IMR-90 (cell line): Measurements from ENCODE around the gene ERGIC2. TPM values are rescaled to one million over a fixed set of nuclear protein-coding genes. Genes with fewer than 3 reads are reported as not detected.

Experiments
- ATAC-seq: fragments of 200-7000 bp; cut with Tn5 transposase; 2 replicates; pipeline ENCODE4 v1.9.1; 2020; ENCODE audit warnings: low read depth, mild to moderate bottlenecking, moderate library complexity
- BruUV-seq: library from RNA; stranded (reverse); fragments of 400-500 nt; replicated peaks from 2 replicates; lab custom pipeline; 2021; lab: Mats Ljungman, UMichigan
- CTCF ChIA-PET: fragments of 300-600 bp; formaldehyde crosslinking; extraction: SDS; loops from one replicate; lab custom pipeline; 2021; ENCODE audit warnings: antibody characterized with exemption; lab: Yijun Ruan, JAX
- POLR2A ChIA-PET: fragments of 300-600 bp; sonication (Branson Sonifier 250); formaldehyde crosslinking; loops from one replicate; lab custom pipeline; 2022; ENCODE audit warnings: antibody characterized with exemption; ENCODE audit not compliant: unreplicated experiment; lab: Charles Lee
- DNase-seq: peaks from one replicate; pipeline ENCODE4 v3.0.0; 2013
- H2AFZ ChIP-seq: replicated peaks from 2 replicates; pipeline ENCODE3; 2013; ENCODE audit warnings: low read length, mild to moderate bottlenecking; ENCODE audit not compliant: poor library complexity
- H2AK5ac ChIP-seq: 2 replicates; pipeline ENCODE4 v1.6.1; 2013; ENCODE audit warnings: low read depth, low read length, inconsistent platforms
- H2AK9ac ChIP-seq: replicated peaks from 2 replicates; pipeline ENCODE3; 2013; ENCODE audit warnings: mild to moderate bottlenecking, low read depth, low read length, moderate library complexity; ENCODE audit not compliant: poor library complexity
- H2BK120ac ChIP-seq: 2 replicates; pipeline ENCODE4 v1.6.1; 2013; ENCODE audit warnings: low read depth, low read length, inconsistent platforms
- H2BK15ac ChIP-seq: 3 replicates; pipeline ENCODE4 v1.6.1; 2013; ENCODE audit warnings: low read depth, low read length, inconsistent platforms
- H2BK20ac ChIP-seq: 2 replicates; pipeline ENCODE4 v1.6.1; 2013; ENCODE audit warnings: low read depth, mild to moderate bottlenecking, inconsistent platforms, low read length, moderate library complexity
- H2BK5ac ChIP-seq: 2 replicates; pipeline ENCODE4 v1.6.1; 2013; ENCODE audit warnings: mild to moderate bottlenecking, low read depth, low read length, inconsistent platforms; ENCODE audit not compliant: poor library complexity, severe bottlenecking
- H3K14ac ChIP-seq: replicated peaks from 2 replicates; pipeline ENCODE4 v1.6.1; 2013; ENCODE audit warnings: low read depth, low read length, inconsistent platforms
- H3K18ac ChIP-seq: 2 replicates; pipeline ENCODE4 v1.6.1; 2013; ENCODE audit warnings: low read depth, low read length, control low read depth
- H3K23ac ChIP-seq: 2 replicates; pipeline ENCODE4 v1.6.1; 2013; ENCODE audit warnings: low read depth, low read length, inconsistent platforms
- H3K27ac ChIP-seq: 2 replicates; pipeline ENCODE4 v1.5.1; 2013; ENCODE audit warnings: mild to moderate bottlenecking, control low read depth, low read length; ENCODE audit not compliant: insufficient read depth
- H3K27me3 ChIP-seq: 2 replicates; pipeline ENCODE4 v1.6.1; 2013; ENCODE audit warnings: low read length; ENCODE audit not compliant: control insufficient read depth, insufficient read depth
- H3K36me3 ChIP-seq: 2 replicates; pipeline ENCODE4 v1.6.1; 2013; ENCODE audit warnings: low read length, mixed read lengths; ENCODE audit not compliant: control insufficient read depth, insufficient read depth
- H3K4ac ChIP-seq: 2 replicates; pipeline ENCODE4 v1.6.1; 2013; ENCODE audit warnings: low read depth, low read length, inconsistent platforms
- H3K4me1 ChIP-seq: 2 replicates; pipeline ENCODE4 v1.6.1; 2013; ENCODE audit warnings: low read length, mixed read lengths; ENCODE audit not compliant: control insufficient read depth, insufficient read depth
- H3K4me2 ChIP-seq: 2 replicates; pipeline ENCODE4 v1.6.1; 2013; ENCODE audit warnings: low read depth, mild to moderate bottlenecking, control low read depth, low read length, moderate library complexity
- H3K4me3 ChIP-seq: 2 replicates; pipeline ENCODE4 v1.5.1; 2013; ENCODE audit warnings: low read depth, mild to moderate bottlenecking, control low read depth, low read length, moderate library complexity; ENCODE audit not compliant: insufficient read depth
- H3K56ac ChIP-seq: 2 replicates; pipeline ENCODE4 v1.6.1; 2013; ENCODE audit warnings: low read length, inconsistent platforms; ENCODE audit not compliant: insufficient read depth; ENCODE audit errors: extremely low read depth
- H3K79me1 ChIP-seq, 2 experiments: 2 replicates each; pipeline ENCODE4 v1.6.1; 2013; ENCODE audit warnings: low read length in 2 of 2, inconsistent platforms in 1 of 2, low read depth in 1 of 2
- H3K9ac ChIP-seq: 2 replicates; pipeline ENCODE4 v1.6.1; 2013; ENCODE audit warnings: low read depth, low read length, control low read depth
- H3K9me1 ChIP-seq: 2 replicates; pipeline ENCODE4 v1.6.1; 2013; ENCODE audit warnings: low read length, inconsistent platforms; ENCODE audit not compliant: insufficient read depth
- H3K9me3 ChIP-seq: 2 replicates; pipeline ENCODE4 v1.6.1; 2013; ENCODE audit warnings: low read length; ENCODE audit not compliant: control insufficient read depth, insufficient read depth
- H4K20me1 ChIP-seq: 2 replicates; pipeline ENCODE4 v1.6.1; 2013; ENCODE audit warnings: low read length, inconsistent platforms; ENCODE audit not compliant: insufficient read depth
- H4K5ac ChIP-seq: 2 replicates; pipeline ENCODE4 v1.6.1; 2013; ENCODE audit warnings: mild to moderate bottlenecking, low read depth, low read length, control low read depth
- H4K8ac ChIP-seq, 2 experiments: 2 replicates each; pipeline ENCODE4 v1.6.1; 2013; ENCODE audit warnings: low read depth in 2 of 2, low read length in 2 of 2, control low read depth in 1 of 2, inconsistent platforms in 1 of 2
- H4K91ac ChIP-seq: 2 replicates; pipeline ENCODE4 v1.6.1; 2013; ENCODE audit warnings: low read depth, low read length, inconsistent platforms; ENCODE audit not compliant: insufficient read depth
- BHLHE40 ChIP-seq: fragments of 150-350 bp; IDR thresholded peaks from 2 replicates; pipeline ENCODE4 v1.6.1; 2016; ENCODE audit warnings: mild to moderate bottlenecking, low read depth, low read length
- CEBPB ChIP-seq: IDR thresholded peaks from 2 replicates; pipeline ENCODE4 v1.6.1; 2012; ENCODE audit warnings: low read depth, low read length, improper control_type of control experiment
- CHD1 ChIP-seq: IDR thresholded peaks from 2 replicates; pipeline ENCODE4 v1.6.1; 2012; ENCODE audit warnings: low read depth, low read length, improper control_type of control experiment
- CTCF ChIP-seq: conservative IDR thresholded peaks from 2 replicates; pipeline ENCODE4 v1.5.1; 2012; ENCODE audit warnings: mild to moderate bottlenecking, low read depth, low read length, improper control_type of control experiment
- MAZ ChIP-seq: IDR thresholded peaks from 2 replicates; pipeline ENCODE4 v1.6.1; 2012; ENCODE audit warnings: low read depth, mild to moderate bottlenecking, low read length, improper control_type of control experiment, moderate library complexity, borderline replicate concordance
- SMC3 ChIP-seq: fragments of 150-350 bp; IDR thresholded peaks from 2 replicates; pipeline ENCODE4 v1.6.1; 2016; ENCODE audit warnings: low read depth, mild to moderate bottlenecking, antibody characterized with exemption, low read length, moderate library complexity
- USF2 ChIP-seq: fragments of 150-350 bp; IDR thresholded peaks from 2 replicates; pipeline ENCODE4 v1.6.1; 2017; ENCODE audit warnings: mild to moderate bottlenecking, antibody characterized with exemption, low read length, low read depth
- WGBS, 2 experiments: methylation state at CpG; one replicate each; pipeline versions ENCODE4 v1.1.5 to v1.1.7; 2013; ENCODE audit warnings: missing lambda C conversion rate in 2 of 2; ENCODE audit not compliant: insufficient read length in 1 of 2; ENCODE audit errors: extremely low coverage in 2 of 2; 5-methylcytosine and 5-hydroxymethylcytosine counted together
- dilution Hi-C: fragments of 300-500 bp; cut with HindIII; formaldehyde crosslinking; loops from one replicate; pipeline ENCODE4 v1.14.3; 2018; ENCODE audit warnings: low sequenced_read_pairs; ENCODE audit not compliant: unreplicated experiment
- in situ Hi-C: fragments of 300-500 bp; cut with MboI; formaldehyde crosslinking; loops from 3 replicates; pipeline ENCODE4 v1.14.3; 2019; ENCODE audit warnings: low sequenced_read_pairs, inconsistent platforms, mixed read lengths
- intact Hi-C: fragments of 100-400 bp; cut with micrococcal nuclease; formaldehyde crosslinking; loops from 2 replicates; pipeline ENCODE4 v1.10.0; 2022
- polyA plus RNA-seq, 3 experiments: library from polyadenylated mRNA; depleted of rRNA; stranded (reverse); fragments of >200 nt; gene quantifications; 2 replicates each; pipeline ENCODE4 v1.2.3, GENCODE V29; 2012; ENCODE audit warnings: low replicate concordance in 1 of 3
- total RNA-seq: library from RNA; depleted of rRNA; stranded (reverse); fragments of >200 nt; gene quantifications from 2 replicates; pipeline ENCODE4 v1.2.3, GENCODE V29; 2012

ERGIC2 gene
- total and polyA plus RNA-seq, 2 of the 4 experiments (the other 2 are of a cell fraction): 41.0 to 45.3 TPM

DNA sequence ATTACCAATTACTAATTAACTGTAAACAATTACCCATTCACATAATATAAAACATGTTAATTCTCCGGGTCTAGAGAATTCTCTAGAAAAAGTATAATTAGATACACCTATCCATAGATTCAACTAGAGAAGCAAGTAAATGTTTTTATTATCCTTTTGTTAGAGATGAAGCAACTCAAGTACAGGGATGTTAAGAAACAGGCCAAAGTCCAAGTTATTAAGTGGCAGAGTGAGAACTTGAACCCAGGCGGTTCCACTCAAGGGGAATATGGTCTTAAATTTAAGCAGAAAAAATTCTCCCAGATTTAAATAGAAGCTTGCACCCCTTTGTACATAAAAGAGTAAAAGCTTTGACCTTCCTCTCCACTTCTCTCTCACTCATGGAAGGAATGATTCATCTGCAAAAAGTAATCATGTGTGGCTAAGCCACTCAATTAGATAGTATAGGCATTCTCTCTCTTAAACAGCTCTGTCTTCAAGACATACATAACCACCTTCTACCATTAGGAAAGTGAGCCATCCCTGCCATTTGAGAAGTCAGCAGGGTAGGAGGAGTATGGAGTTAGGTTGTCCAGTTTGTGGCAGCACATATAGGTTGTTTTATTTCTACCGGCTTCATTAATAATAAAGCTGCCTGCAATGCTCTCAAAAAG is 34.1 kb downstream of the ERGIC2 start:
- Histone ChIP-seq H3K4me2 (no peak overlapping the region), H2BK5ac (no peak overlapping the region), H2BK20ac (no peak overlapping the region), H3K4ac (no peak overlapping the region), H3K4me1 (no peaks in the 10 kb centered on the region), H3K56ac (no peak overlapping the region), H4K8ac (no peak overlapping the region), H2AFZ (no peak overlapping the region), H4K5ac (no peak overlapping the region), H3K9ac (no peak overlapping the region), H2BK120ac (no peak overlapping the region), H3K36me3 (peaks cover 4% of the 10 kb centered on the region; the same call in 1 of the 2 replicates), H3K23ac (no peak overlapping the region), H3K79me1 (no peaks in the 10 kb centered on the region), H3K9me1 (no peaks in the 10 kb centered on the region), H3K18ac (no peak overlapping the region), H3K14ac (no peak overlapping the region), H2AK9ac (no peak overlapping the region), H4K20me1 (no peaks in the 10 kb centered on the region), H2AK5ac (no peak overlapping the region), H3K4me3 (no peak overlapping the region), H2BK15ac (no peak overlapping the region), H3K9me3 (no peaks in the 10 kb centered on the region), H4K91ac (no peak overlapping the region), H3K27ac (no peak overlapping the region), H3K27me3 (no peaks in the 10 kb centered on the region)
- no CpG with 5 or more reads among the region's 3 CpGs for WGBS, 2 experiments
- dilution Hi-C loops (no loop called here), in situ Hi-C loops (no loop called here), intact Hi-C loops (no loop called here)
- ChIA-PET CTCF (interaction anchor here (0.7 to 0.9 kb wide), 2 partner anchors 20 to 38 kb away, joined by 3 read pairs; no protein-coding TSS in a partner anchor), POLR2A (no interaction called here)
- DNase-seq (peak; percentile 3), ATAC-seq (no peak; the same call in 1 of the 2 replicates)
- BruUV-seq: no TSS peak
- no peak for TF ChIP-seq CTCF
- no peak for TF ChIP-seq SMC3
- no peak for TF ChIP-seq CEBPB
- TF ChIP-seq MAZ: no peak
- no peak for TF ChIP-seq BHLHE40
- TF ChIP-seq USF2: no peak
- TF ChIP-seq CHD1: no peak
